Measurements from ENCODE around the gene TRPM3.

DNA sequence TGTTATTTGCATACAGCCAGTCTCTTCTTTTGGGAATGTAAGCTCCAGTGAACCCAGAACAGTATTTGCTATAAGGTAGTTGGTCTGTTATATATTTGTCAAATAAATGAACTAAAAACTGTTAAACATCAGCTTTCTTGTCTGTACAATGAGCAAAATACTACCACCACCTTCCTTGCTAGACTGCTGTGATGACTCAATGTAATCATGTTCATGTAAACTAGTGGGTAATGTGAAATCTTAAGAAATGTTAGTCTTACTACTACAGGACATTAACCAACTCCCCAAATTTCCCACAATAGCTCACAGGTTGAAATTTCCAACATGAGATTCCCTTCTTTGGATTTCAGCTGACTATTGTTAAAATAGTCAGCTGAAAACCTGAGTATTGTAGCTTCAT lies 176.1 kb downstream of the TRPM3 start:
- TF ChIP-seq POLR2AphosphoS5 (IDR thresholded peaks at IDR 0.05; ENCODE audit: control insufficient read depth, insufficient read depth, low read depth, low read length) (no peak), RCOR1 (IDR thresholded peaks at IDR 0.05; ENCODE audit: borderline replicate concordance in 1 of 2, low read depth in 2 of 2, low read length in 2 of 2) (no peak), BRD4 (IDR thresholded peaks at IDR 0.05) (no peak), FOSL1 (tag; conservative IDR thresholded peaks at IDR 0.05) (no peak), HNRNPUL1 (IDR thresholded peaks at IDR 0.05; ENCODE audit: low read length) (no peak), ELF1 (tag; IDR thresholded peaks at IDR 0.05) (no peak), NEUROD1 (IDR thresholded peaks at IDR 0.05; ENCODE audit: borderline replicate concordance, low read depth, low read length, partially characterized antibody) (no peak), SUPT5H (IDR thresholded peaks at IDR 0.05) (no peak)
- TF ChIP-seq, protein P1, sequence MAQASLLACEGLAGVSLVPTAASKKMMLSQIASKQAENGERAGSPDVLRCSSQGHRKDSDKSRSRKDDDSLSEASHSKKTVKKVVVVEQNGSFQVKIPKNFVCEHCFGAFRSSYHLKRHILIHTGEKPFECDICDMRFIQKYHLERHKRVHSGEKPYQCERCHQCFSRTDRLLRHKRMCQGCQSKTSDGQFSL (CRISPR knock-in tag; IDR thresholded peaks at IDR 0.05): no peak
- TF ChIP-seq, protein P1 (tag; IDR thresholded peaks at IDR 0.05): no peak
- TF ChIP-seq, protein P2, sequence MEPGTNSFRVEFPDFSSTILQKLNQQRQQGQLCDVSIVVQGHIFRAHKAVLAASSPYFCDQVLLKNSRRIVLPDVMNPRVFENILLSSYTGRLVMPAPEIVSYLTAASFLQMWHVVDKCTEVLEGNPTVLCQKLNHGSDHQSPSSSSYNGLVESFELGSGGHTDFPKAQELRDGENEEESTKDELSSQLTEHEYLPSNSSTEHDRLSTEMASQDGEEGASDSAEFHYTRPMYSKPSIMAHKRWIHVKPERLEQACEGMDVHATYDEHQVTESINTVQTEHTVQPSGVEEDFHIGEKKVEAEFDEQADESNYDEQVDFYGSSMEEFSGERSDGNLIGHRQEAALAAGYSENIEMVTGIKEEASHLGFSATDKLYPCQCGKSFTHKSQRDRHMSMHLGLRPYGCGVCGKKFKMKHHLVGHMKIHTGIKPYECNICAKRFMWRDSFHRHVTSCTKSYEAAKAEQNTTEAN (CRISPR knock-in tag; IDR thresholded peaks at IDR 0.05): no peak
- TF ChIP-seq, protein P3, sequence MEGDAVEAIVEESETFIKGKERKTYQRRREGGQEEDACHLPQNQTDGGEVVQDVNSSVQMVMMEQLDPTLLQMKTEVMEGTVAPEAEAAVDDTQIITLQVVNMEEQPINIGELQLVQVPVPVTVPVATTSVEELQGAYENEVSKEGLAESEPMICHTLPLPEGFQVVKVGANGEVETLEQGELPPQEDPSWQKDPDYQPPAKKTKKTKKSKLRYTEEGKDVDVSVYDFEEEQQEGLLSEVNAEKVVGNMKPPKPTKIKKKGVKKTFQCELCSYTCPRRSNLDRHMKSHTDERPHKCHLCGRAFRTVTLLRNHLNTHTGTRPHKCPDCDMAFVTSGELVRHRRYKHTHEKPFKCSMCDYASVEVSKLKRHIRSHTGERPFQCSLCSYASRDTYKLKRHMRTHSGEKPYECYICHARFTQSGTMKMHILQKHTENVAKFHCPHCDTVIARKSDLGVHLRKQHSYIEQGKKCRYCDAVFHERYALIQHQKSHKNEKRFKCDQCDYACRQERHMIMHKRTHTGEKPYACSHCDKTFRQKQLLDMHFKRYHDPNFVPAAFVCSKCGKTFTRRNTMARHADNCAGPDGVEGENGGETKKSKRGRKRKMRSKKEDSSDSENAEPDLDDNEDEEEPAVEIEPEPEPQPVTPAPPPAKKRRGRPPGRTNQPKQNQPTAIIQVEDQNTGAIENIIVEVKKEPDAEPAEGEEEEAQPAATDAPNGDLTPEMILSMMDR (IDR thresholded peaks at IDR 0.05 in 2 of 3, conservative IDR thresholded peaks at IDR 0.05 in 1 of 3; ENCODE audit: insufficient read depth in 2 of 3, low read depth in 1 of 3, low read length in 3 of 3): no peak
- TF ChIP-seq, protein P4, sequence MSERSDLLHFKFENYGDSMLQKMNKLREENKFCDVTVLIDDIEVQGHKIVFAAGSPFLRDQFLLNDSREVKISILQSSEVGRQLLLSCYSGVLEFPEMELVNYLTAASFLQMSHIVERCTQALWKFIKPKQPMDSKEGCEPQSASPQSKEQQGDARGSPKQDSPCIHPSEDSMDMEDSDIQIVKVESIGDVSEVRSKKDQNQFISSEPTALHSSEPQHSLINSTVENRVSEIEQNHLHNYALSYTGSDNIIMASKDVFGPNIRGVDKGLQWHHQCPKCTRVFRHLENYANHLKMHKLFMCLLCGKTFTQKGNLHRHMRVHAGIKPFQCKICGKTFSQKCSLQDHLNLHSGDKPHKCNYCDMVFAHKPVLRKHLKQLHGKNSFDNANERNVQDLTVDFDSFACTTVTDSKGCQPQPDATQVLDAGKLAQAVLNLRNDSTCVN (CRISPR knock-in tag; IDR thresholded peaks at IDR 0.05): no peak
- TF ChIP-seq, protein P5, sequence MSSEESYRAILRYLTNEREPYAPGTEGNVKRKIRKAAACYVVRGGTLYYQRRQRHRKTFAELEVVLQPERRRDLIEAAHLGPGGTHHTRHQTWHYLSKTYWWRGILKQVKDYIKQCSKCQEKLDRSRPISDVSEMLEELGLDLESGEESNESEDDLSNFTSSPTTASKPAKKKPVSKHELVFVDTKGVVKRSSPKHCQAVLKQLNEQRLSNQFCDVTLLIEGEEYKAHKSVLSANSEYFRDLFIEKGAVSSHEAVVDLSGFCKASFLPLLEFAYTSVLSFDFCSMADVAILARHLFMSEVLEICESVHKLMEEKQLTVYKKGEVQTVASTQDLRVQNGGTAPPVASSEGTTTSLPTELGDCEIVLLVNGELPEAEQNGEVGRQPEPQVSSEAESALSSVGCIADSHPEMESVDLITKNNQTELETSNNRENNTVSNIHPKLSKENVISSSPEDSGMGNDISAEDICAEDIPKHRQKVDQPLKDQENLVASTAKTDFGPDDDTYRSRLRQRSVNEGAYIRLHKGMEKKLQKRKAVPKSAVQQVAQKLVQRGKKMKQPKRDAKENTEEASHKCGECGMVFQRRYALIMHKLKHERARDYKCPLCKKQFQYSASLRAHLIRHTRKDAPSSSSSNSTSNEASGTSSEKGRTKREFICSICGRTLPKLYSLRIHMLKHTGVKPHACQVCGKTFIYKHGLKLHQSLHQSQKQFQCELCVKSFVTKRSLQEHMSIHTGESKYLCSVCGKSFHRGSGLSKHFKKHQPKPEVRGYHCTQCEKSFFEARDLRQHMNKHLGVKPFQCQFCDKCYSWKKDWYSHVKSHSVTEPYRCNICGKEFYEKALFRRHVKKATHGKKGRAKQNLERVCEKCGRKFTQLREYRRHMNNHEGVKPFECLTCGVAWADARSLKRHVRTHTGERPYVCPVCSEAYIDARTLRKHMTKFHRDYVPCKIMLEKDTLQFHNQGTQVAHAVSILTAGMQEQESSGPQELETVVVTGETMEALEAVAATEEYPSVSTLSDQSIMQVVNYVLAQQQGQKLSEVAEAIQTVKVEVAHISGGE (CRISPR knock-in tag; IDR thresholded peaks at IDR 0.05): no peak
- TF ChIP-seq, protein P6, sequence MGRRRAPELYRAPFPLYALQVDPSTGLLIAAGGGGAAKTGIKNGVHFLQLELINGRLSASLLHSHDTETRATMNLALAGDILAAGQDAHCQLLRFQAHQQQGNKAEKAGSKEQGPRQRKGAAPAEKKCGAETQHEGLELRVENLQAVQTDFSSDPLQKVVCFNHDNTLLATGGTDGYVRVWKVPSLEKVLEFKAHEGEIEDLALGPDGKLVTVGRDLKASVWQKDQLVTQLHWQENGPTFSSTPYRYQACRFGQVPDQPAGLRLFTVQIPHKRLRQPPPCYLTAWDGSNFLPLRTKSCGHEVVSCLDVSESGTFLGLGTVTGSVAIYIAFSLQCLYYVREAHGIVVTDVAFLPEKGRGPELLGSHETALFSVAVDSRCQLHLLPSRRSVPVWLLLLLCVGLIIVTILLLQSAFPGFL (CRISPR knock-in tag; IDR thresholded peaks at IDR 0.05): no peak

Measured in K562 (cell line).